Breast epithelium (tissue), 4 donors: ENCODE measurements around the gene BCL11B. TPM values are rescaled to one million over a fixed set of nuclear protein-coding genes. Genes with fewer than 3 reads are reported as not detected.

Experiments
- DNase-seq, 2 donors: peaks; one replicate each; pipeline ENCODE4 v3.0.0-alpha.2; 2019; ENCODE audit warnings: low spot score in 2 of 2
- H3K27ac ChIP-seq, 2 donors: fragments of 200-600 bp; sonication (generic) in 1 of 2; one replicate each; pipeline ENCODE4 v1.5.1; 2016 to 2019; ENCODE audit warnings: mild to moderate bottlenecking in 1 of 2
- H3K27me3 ChIP-seq, 2 donors: fragments of 200-600 bp; sonication (generic) in 1 of 2; one replicate each; pipeline versions ENCODE4 v1.5.1 to v1.6.0; 2017 to 2019; ENCODE audit warnings: control low read depth in 1 of 2, mild to moderate bottlenecking in 1 of 2
- H3K36me3 ChIP-seq: fragments of 200-600 bp; one replicate; pipeline ENCODE4 v1.5.1; 2019
- H3K4me1 ChIP-seq, 2 donors: fragments of 200-600 bp; sonication (generic); one replicate each; pipeline ENCODE4 v1.5.1; 2016 to 2019; ENCODE audit warnings: control low read depth in 1 of 2
- H3K4me3 ChIP-seq, 3 donors: fragments of 200-600 bp; sonication (generic); 1 replicate in 2 of 3; 2 replicates in 1 of 3; pipeline ENCODE4 v1.5.1; 2016 to 2019; ENCODE audit warnings: mild to moderate bottlenecking in 3 of 3, moderate library complexity in 2 of 3
- H3K9me3 ChIP-seq, 2 donors: fragments of 200-600 bp; sonication (generic) in 1 of 2; one replicate each; pipeline ENCODE4 v1.5.1; 2016 to 2019; ENCODE audit warnings: control low read depth in 1 of 2
- CTCF ChIP-seq, 3 donors: fragments of 450-650 bp; IDR thresholded peaks; one replicate each; pipeline ENCODE4 v1.5.1; 2016 to 2017; ENCODE audit warnings: antibody characterized with exemption in 3 of 3, mild to moderate bottlenecking in 3 of 3, moderate library complexity in 3 of 3
- POLR2A ChIP-seq: fragments of 450-650 bp; IDR thresholded peaks from one replicate; pipeline ENCODE4 v1.6.1; 2016; ENCODE audit warnings: antibody characterized with exemption, mild to moderate bottlenecking, moderate library complexity
- POLR2AphosphoS5 ChIP-seq, 3 donors: sonication (generic); formaldehyde crosslinking; IDR thresholded peaks; one replicate each; pipeline ENCODE4 v1.6.1; 2017; ENCODE audit warnings: antibody characterized with exemption in 3 of 3
- intact Hi-C: fragments of 100-400 bp; cut with DNase I; formaldehyde crosslinking; loops from one replicate; pipeline ENCODE4 v1.15.1; 2023; ENCODE audit warnings: low total_unique reads
- total RNA-seq, 3 donors: library from RNA; depleted of rRNA; stranded (reverse); fragments of >200 nt; gene quantifications; one replicate each; pipeline ENCODE4 v1.1.0, GENCODE V29; 2016

The BCL11B gene
- total RNA-seq, 3 donors from 2014 or later, result 0.96 to 3.9 (median 2.6) TPM

GRCh38 chr14:99300190-99300589 is 28.2 kb upstream of the BCL11B start:
- intact Hi-C loops, result no loop called here
- H3K9me3 ChIP-seq, result peaks cover 0 to 11% of the 10 kb centered on the region in 2 donors
- TF ChIP-seq CTCF (IDR thresholded peaks at IDR 0.05) (no peak), POLR2AphosphoS5 (IDR thresholded peaks at IDR 0.05) (no peak), POLR2A (no peak)

GRCh38 chr14:99296517-99296916 is 24.5 kb upstream of the BCL11B start:
- no peak for TF ChIP-seq CTCF (IDR thresholded peaks at IDR 0.05)
- no peak for TF ChIP-seq POLR2A
- TF ChIP-seq POLR2AphosphoS5 (IDR thresholded peaks at IDR 0.05), result no peak
- H3K9me3 ChIP-seq, result peaks cover 0 to 11% of the 10 kb centered on the region in 2 donors
- H3K4me1 ChIP-seq, result no peaks in the 10 kb centered on the region

More at GRCh38 chr14:99300190-99300589, 28.2 kb upstream of the BCL11B start:
- no peak overlapping the region for H3K27ac ChIP-seq
- no peaks in the 10 kb centered on the region for H3K4me1 ChIP-seq
- no peaks in the 10 kb centered on the region for H3K27me3 ChIP-seq
- no peak overlapping the region for H3K4me3 ChIP-seq
- H3K36me3 ChIP-seq, result no peaks in the 10 kb centered on the region
- no peak for DNase-seq

GRCh38 chr14:99289394-99290189 is 17.6 kb upstream of the BCL11B start:
- Histone ChIP-seq H3K4me3 (no peak overlapping the region), H3K27ac (no peak overlapping the region), H3K36me3 (no peaks in the 10 kb centered on the region), H3K4me1 (no peaks in the 10 kb centered on the region), H3K27me3 (peaks cover 0 to 19% of the 10 kb centered on the region in 2 donors), H3K9me3 (no peaks in the 10 kb centered on the region)
- TF ChIP-seq CTCF (IDR thresholded peaks at IDR 0.05) (no peak), POLR2AphosphoS5 (IDR thresholded peaks at IDR 0.05) (no peak), POLR2A (no peak)
- intact Hi-C loops, result no loop called here
- DNase-seq, result no peak

More at GRCh38 chr14:99296517-99296916, 24.5 kb upstream of the BCL11B start:
- no peaks in the 10 kb centered on the region for H3K36me3 ChIP-seq
- no peak overlapping the region for H3K27ac ChIP-seq
- intact Hi-C loops, result no loop called here
- DNase-seq, result no peak
- no peaks in the 10 kb centered on the region for H3K27me3 ChIP-seq
- H3K4me3 ChIP-seq, result no peak overlapping the region

- no peaks in the 10 kb centered on the region for H3K9me3 ChIP-seq
- no peak for DNase-seq
- no peak overlapping the region for H3K4me3 ChIP-seq
- TF ChIP-seq POLR2AphosphoS5 (IDR thresholded peaks at IDR 0.05), result no peak
- no peak for TF ChIP-seq POLR2A
- no peak for TF ChIP-seq CTCF (IDR thresholded peaks at IDR 0.05)
- no peaks in the 10 kb centered on the region for H3K36me3 ChIP-seq
- no peaks in the 10 kb centered on the region for H3K4me1 ChIP-seq
- no peak overlapping the region for H3K27ac ChIP-seq
- intact Hi-C loops, result no loop called here
- H3K27me3 ChIP-seq, result peaks cover 0 to 26% of the 10 kb centered on the region in 2 donors
These were observed 17.0 kb upstream of the BCL11B start for GRCh38 chr14:99288948-99289347.

GRCh38 chr14:99287269-99287942 is 15.4 kb upstream of the BCL11B start:
- Histone ChIP-seq H3K36me3 (no peaks in the 10 kb centered on the region), H3K9me3 (no peaks in the 10 kb centered on the region), H3K4me3 (no peak overlapping the region), H3K4me1 (no peaks in the 10 kb centered on the region), H3K27ac (no peak overlapping the region), H3K27me3 (peaks cover 0 to 28% of the 10 kb centered on the region in 2 donors)
- no peak for DNase-seq
- TF ChIP-seq POLR2A, result no peak
- TF ChIP-seq POLR2AphosphoS5 (IDR thresholded peaks at IDR 0.05), result no peak
- no peak for TF ChIP-seq CTCF (IDR thresholded peaks at IDR 0.05)
- intact Hi-C loops, result no loop called here
